ENCODE results near the gene TMEM170A.

GRCh38 chr16:75402821-75403475 lies 61.5 kb downstream of the TMEM170A start:
- TF ChIP-seq POLR2A (IDR thresholded peaks at IDR 0.05) (no peak), CTCF (IDR thresholded peaks at IDR 0.05) (peak; percentile 57 to 73 (median 64))

Measured in right lobe of liver (tissue), 4 donors.